Loucy (cell line): ENCODE data around the gene DIMT1.

Source experiments
- H2AFZ ChIP-seq: fragments of 200-600 bp; sonication (generic); 2 replicates; pipeline ENCODE4 v1.6.0; 2016; ENCODE audit warnings: antibody characterized with exemption, mild to moderate bottlenecking, low read length, moderate library complexity
- H3F3A ChIP-seq: fragments of 200-600 bp; 2 replicates; pipeline ENCODE4 v1.6.0; 2016; ENCODE audit warnings: antibody characterized with exemption, low read depth, mild to moderate bottlenecking
- H3K27me3 ChIP-seq: fragments of 200-600 bp; sonication (generic); 2 replicates; pipeline ENCODE4 v1.6.1; 2014; ENCODE audit warnings: low read length, mild to moderate bottlenecking; ENCODE audit not compliant: insufficient read depth, poor library complexity, severe bottlenecking
- H3K36me3 ChIP-seq: fragments of 200-600 bp; sonication (generic); 2 replicates; pipeline ENCODE4 v1.6.1; 2016; ENCODE audit warnings: low read length; ENCODE audit not compliant: insufficient read depth
- H3K4me1 ChIP-seq: fragments of 200-600 bp; sonication (generic); 2 replicates; pipeline ENCODE4 v1.5.1; 2014; ENCODE audit warnings: low read length, mild to moderate bottlenecking; ENCODE audit not compliant: insufficient read depth, poor library complexity, severe bottlenecking
- H3K4me2 ChIP-seq: fragments of 200-600 bp; sonication (generic); 2 replicates; pipeline ENCODE4 v1.6.0; 2014; ENCODE audit warnings: antibody characterized with exemption, low read length, low read depth, mild to moderate bottlenecking; ENCODE audit not compliant: poor library complexity, severe bottlenecking
- H3K4me3 ChIP-seq: fragments of 200-600 bp; sonication (generic); 2 replicates; pipeline ENCODE4 v1.5.1; 2014; ENCODE audit warnings: low read length, mild to moderate bottlenecking, mixed read lengths; ENCODE audit not compliant: poor library complexity, severe bottlenecking
- H3K79me2 ChIP-seq: fragments of 200-600 bp; sonication (generic); 2 replicates; pipeline ENCODE4 v1.6.1; 2014; ENCODE audit warnings: low read length; ENCODE audit not compliant: insufficient read depth
- H3K9ac ChIP-seq: fragments of 200-600 bp; sonication (generic); 2 replicates; pipeline ENCODE4 v1.6.0; 2014; ENCODE audit warnings: mild to moderate bottlenecking, low read depth, low read length, moderate library complexity; ENCODE audit not compliant: poor library complexity, severe bottlenecking
- H3K9me2 ChIP-seq: fragments of 200-600 bp; sonication (generic); replicated peaks from 2 replicates; pipeline ENCODE4 v1.6.1; 2016; ENCODE audit warnings: low read depth, low read length, mixed read lengths
- H3K9me3 ChIP-seq: fragments of 200-600 bp; sonication (generic); 2 replicates; pipeline ENCODE4 v1.6.1; 2014; ENCODE audit warnings: mild to moderate bottlenecking, antibody characterized with exemption, low read length, low read depth; ENCODE audit not compliant: insufficient read depth
- H4K20me1 ChIP-seq: fragments of 200-600 bp; sonication (generic); 2 replicates; pipeline ENCODE4 v1.6.0; 2014; ENCODE audit warnings: antibody characterized with exemption, low read length, mild to moderate bottlenecking; ENCODE audit not compliant: insufficient read depth, poor library complexity, severe bottlenecking
- CTCF ChIP-seq: fragments of 200-600 bp; sonication (generic); conservative IDR thresholded peaks from 2 replicates; pipeline ENCODE4 v1.5.1; 2014; ENCODE audit warnings: mild to moderate bottlenecking, antibody characterized with exemption, low read length
- EZH2phosphoT487 ChIP-seq: fragments of 200-600 bp; IDR thresholded peaks from 2 replicates; pipeline ENCODE4 v1.6.1; 2018; ENCODE audit warnings: antibody characterized with exemption, mild to moderate bottlenecking, moderate library complexity, borderline replicate concordance

DIMT1 gene

GRCh38 chr5:62386824-62387223 is 16.9 kb downstream of the DIMT1 start:
- Histone ChIP-seq H3K9ac (no peak overlapping the region), H3K36me3 (peaks cover 84% of the 10 kb centered on the region), H3K9me2 (no peaks in the 10 kb centered on the region), H3K27me3 (no peaks in the 10 kb centered on the region), H3K79me2 (no peaks in the 10 kb centered on the region), H3K4me2 (no peak overlapping the region), H4K20me1 (no peaks in the 10 kb centered on the region), H3K4me3 (no peak overlapping the region), H3K9me3 (no peaks in the 10 kb centered on the region), H3F3A (no peaks in the 10 kb centered on the region), H3K4me1 (no peaks in the 10 kb centered on the region), H2AFZ (no peak overlapping the region)
- no peak for TF ChIP-seq CTCF
- TF ChIP-seq EZH2phosphoT487 = no peak

- Histone ChIP-seq H3K4me1 (no peaks in the 10 kb centered on the region), H2AFZ (no peak overlapping the region), H3K4me3 (no peak overlapping the region), H3K9ac (no peak overlapping the region), H3K36me3 (peaks cover 84% of the 10 kb centered on the region), H3K9me2 (no peaks in the 10 kb centered on the region), H3K27me3 (no peaks in the 10 kb centered on the region), H3K4me2 (no peak overlapping the region), H3K79me2 (no peaks in the 10 kb centered on the region), H4K20me1 (no peaks in the 10 kb centered on the region), H3K9me3 (no peaks in the 10 kb centered on the region), H3F3A (no peaks in the 10 kb centered on the region)
- TF ChIP-seq EZH2phosphoT487 = no peak
- no peak for TF ChIP-seq CTCF
Measured at GRCh38 chr5:62385816-62386400, 17.8 kb downstream of the DIMT1 start.

- Histone ChIP-seq H2AFZ (no peak overlapping the region), H3K27me3 (no peaks in the 10 kb centered on the region), H3K9me2 (no peaks in the 10 kb centered on the region), H3K4me2 (no peak overlapping the region), H3F3A (no peaks in the 10 kb centered on the region), H3K4me3 (no peak overlapping the region), H3K4me1 (no peaks in the 10 kb centered on the region), H3K36me3 (peaks cover 84% of the 10 kb centered on the region), H3K79me2 (no peaks in the 10 kb centered on the region), H3K9me3 (no peaks in the 10 kb centered on the region), H3K9ac (no peak overlapping the region), H4K20me1 (no peaks in the 10 kb centered on the region)
- TF ChIP-seq EZH2phosphoT487 = no peak
- TF ChIP-seq CTCF = no peak
Measured at GRCh38 chr5:62385131-62385530, 18.6 kb downstream of the DIMT1 start.
